HepG2 (cell line): ENCODE data around the gene FOXR1. TPM values are rescaled to one million over a fixed set of nuclear protein-coding genes. Genes with fewer than 3 reads are reported as not detected.

Source experiments
- ARID2 ChIP-seq: sonication (generic); formaldehyde crosslinking; IDR thresholded peaks from 2 replicates; pipeline ENCODE4 v1.8.1; 2022; ENCODE audit warnings: mild to moderate bottlenecking, missing genetic modification reagents, borderline replicate concordance
- ATRX ChIP-seq: sonication (generic); formaldehyde crosslinking; IDR thresholded peaks from 2 replicates; pipeline ENCODE4 v1.4.0; 2020; ENCODE audit warnings: missing genetic modification reagents, borderline replicate concordance
- FLYWCH1 ChIP-seq: sonication (generic); formaldehyde crosslinking; IDR thresholded peaks from 2 replicates; pipeline ENCODE4 v1.8.1; 2023; ENCODE audit warnings: mild to moderate bottlenecking, missing genetic modification reagents
- HDAC6 ChIP-seq: fragments of 200-600 bp; sonication (generic); IDR thresholded peaks from 2 replicates; pipeline ENCODE4 v1.7.0; 2017; ENCODE audit warnings: mild to moderate bottlenecking, antibody characterized with exemption, low read length, low read depth
- KIAA2018 ChIP-seq: sonication (generic); formaldehyde crosslinking; IDR thresholded peaks from 2 replicates; pipeline ENCODE4 v1.5.0; 2020; ENCODE audit warnings: mild to moderate bottlenecking, missing genetic modification reagents, borderline replicate concordance
- TERF1 ChIP-seq: sonication (generic); formaldehyde crosslinking; IDR thresholded peaks from 2 replicates; pipeline ENCODE4 v1.8.0; 2022; ENCODE audit warnings: mild to moderate bottlenecking, missing genetic modification reagents, moderate library complexity
- ZNF251 ChIP-seq: sonication (generic); formaldehyde crosslinking; IDR thresholded peaks from 2 replicates; pipeline ENCODE4 v1.9.0; 2021; ENCODE audit warnings: mild to moderate bottlenecking, missing genetic modification reagents
- ZNF282 ChIP-seq: fragments of 450-650 bp; IDR thresholded peaks from 2 replicates; pipeline ENCODE4 v1.6.1; 2018; ENCODE audit not compliant: partially characterized antibody
- ZNF382 ChIP-seq: sonication (generic); formaldehyde crosslinking; IDR thresholded peaks from 2 replicates; pipeline ENCODE4 v1.5.0; 2020; ENCODE audit warnings: missing genetic modification reagents, mild to moderate bottlenecking, borderline replicate concordance
- ZNF557 ChIP-seq: sonication (generic); formaldehyde crosslinking; IDR thresholded peaks from 2 replicates; pipeline ENCODE4 v1.4.0; 2020; ENCODE audit warnings: missing genetic modification reagents
- polyA plus RNA-seq, 8 experiments: library from polyadenylated mRNA; depleted of rRNA in 3 of 8; stranded (reverse) in 7 of 8; unstranded in 1 of 8; fragments of >200 nt; fragmentation: Illumina TruSeq in 4 of 8; extraction: Trizol in 4 of 8; gene quantifications; 2 replicates each; pipeline versions ENCODE4 v1.2.1 to v1.2.3, GENCODE V29; 2011 to 2016; ENCODE audit warnings: low read depth in 4 of 8, missing spikeins in 1 of 8, mixed read lengths in 1 of 8; ENCODE audit not compliant: insufficient read depth in 1 of 8
- total RNA-seq, 5 experiments: library from RNA; depleted of rRNA; stranded (reverse); fragments of >200 nt; fragmentation: Illumina TruSeq; extraction: Trizol; gene quantifications; 2 replicates each; pipeline ENCODE4 v1.2.3, GENCODE V29; 2016; ENCODE audit warnings: low read depth in 1 of 5
- TF ChIP-seq, protein P1 (sequence below), 2 experiments: sonication (generic) in 1 of 2; formaldehyde crosslinking in 1 of 2; IDR thresholded peaks; 2 replicates each; pipeline versions ENCODE4 v1.4.0 to v1.6.1; 2018 to 2020; ENCODE audit warnings: missing genetic modification reagents in 2 of 2, borderline replicate concordance in 1 of 2, low read depth in 1 of 2, mild to moderate bottlenecking in 1 of 2, missing biosample characterization in 1 of 2
- TF ChIP-seq, protein P2 (sequence below): sonication (generic); formaldehyde crosslinking; IDR thresholded peaks from 2 replicates; pipeline ENCODE4 v1.5.0; 2020; ENCODE audit warnings: missing genetic modification reagents

The FOXR1 gene
- total and polyA plus RNA-seq, 2 of the 13 experiments (the other 11 are each of a cell fraction or from before 2014, with no cell fraction given): not detected

DNA sequence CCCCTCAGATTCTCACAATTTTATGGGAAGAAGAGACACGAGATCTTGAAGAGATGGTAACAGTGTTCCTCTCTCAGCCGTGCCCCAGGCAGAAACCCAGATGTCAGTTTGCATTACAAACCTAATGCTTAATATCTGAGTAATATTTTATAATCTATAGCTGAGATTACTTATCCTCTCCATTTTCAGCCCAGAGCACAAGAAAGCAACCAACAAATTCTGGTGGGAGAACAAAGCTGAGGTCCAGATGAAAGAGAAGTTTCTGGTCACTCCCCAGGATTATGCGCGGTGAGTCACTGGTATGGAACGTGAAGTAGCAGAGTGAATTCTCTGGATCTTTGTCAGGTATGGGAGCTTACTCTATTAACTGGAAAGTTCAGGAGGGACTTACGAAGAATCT, 27.3 kb downstream of the FOXR1 start (continued):
- TF ChIP-seq TERF1 (CRISPR knock-in tag) (no peak), ATRX (CRISPR knock-in tag) (no peak), ZNF251 (CRISPR knock-in tag) (no peak), ZNF282 (no peak), HDAC6 (no peak), ZNF382 (no peak), KIAA2018 (CRISPR knock-in tag) (no peak), ARID2 (no peak), ZNF557 (no peak), FLYWCH1 (no peak)
- TF ChIP-seq, protein P1, sequence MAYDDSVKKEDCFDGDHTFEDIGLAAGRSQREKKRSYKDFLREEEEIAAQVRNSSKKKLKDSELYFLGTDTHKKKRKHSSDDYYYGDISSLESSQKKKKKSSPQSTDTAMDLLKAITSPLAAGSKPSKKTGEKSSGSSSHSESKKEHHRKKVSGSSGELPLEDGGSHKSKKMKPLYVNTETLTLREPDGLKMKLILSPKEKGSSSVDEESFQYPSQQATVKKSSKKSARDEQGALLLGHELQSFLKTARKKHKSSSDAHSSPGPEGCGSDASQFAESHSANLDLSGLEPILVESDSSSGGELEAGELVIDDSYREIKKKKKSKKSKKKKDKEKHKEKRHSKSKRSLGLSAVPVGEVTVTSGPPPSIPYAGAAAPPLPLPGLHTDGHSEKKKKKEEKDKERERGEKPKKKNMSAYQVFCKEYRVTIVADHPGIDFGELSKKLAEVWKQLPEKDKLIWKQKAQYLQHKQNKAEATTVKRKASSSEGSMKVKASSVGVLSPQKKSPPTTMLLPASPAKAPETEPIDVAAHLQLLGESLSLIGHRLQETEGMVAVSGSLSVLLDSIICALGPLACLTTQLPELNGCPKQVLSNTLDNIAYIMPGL (CRISPR knock-in tag; IDR thresholded peaks at IDR 0.05; ENCODE audit: borderline replicate concordance in 1 of 2, low read depth in 1 of 2): no peak
- TF ChIP-seq, protein P2, sequence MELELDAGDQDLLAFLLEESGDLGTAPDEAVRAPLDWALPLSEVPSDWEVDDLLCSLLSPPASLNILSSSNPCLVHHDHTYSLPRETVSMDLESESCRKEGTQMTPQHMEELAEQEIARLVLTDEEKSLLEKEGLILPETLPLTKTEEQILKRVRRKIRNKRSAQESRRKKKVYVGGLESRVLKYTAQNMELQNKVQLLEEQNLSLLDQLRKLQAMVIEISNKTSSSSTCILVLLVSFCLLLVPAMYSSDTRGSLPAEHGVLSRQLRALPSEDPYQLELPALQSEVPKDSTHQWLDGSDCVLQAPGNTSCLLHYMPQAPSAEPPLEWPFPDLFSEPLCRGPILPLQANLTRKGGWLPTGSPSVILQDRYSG (CRISPR knock-in tag): no peak
